D721Med (cell line): ENCODE measurements around the gene OR2A5.

ENCODE experiments used
- DNase-seq: peaks from one replicate; pipeline ENCODE4 v3.0.0; 2011; ENCODE audit warnings: low spot score; ENCODE audit not compliant: insufficient read length
- FAIRE-seq: peaks from 2 replicates; lab custom pipeline; 2011; peaks lifted over from hg19 to GRCh38; lab: Jason Lieb, UNC
- TF ChIP-seq, protein P1 (sequence below): IDR thresholded peaks from 2 replicates; pipeline ENCODE4 v1.5.1; 2012; ENCODE audit warnings: mild to moderate bottlenecking, control low read depth; ENCODE audit not compliant: insufficient read depth; ENCODE audit errors: missing control alignments

OR2A5 gene

DNA sequence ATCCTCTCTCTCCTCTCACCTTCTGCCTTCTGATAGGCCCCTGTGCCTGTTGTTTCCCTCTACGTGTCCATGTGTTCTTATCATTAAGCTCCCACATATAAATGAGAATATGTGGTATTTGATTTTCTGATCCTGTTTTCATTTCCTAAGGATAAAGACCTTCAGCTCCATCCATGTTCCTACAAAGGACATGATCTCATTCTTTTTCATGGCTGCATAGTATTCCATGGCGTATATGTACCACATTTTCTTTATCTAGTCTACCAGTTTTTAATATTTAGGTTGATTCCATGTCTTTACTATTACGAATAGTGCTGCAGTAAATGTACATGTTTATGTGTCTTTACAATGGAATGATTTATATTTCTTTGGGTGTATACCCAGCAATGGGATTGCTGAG, 41.9 kb downstream of the OR2A5 start:
- DNase-seq (no peak), FAIRE-seq (no peak)
- TF ChIP-seq, protein P1, sequence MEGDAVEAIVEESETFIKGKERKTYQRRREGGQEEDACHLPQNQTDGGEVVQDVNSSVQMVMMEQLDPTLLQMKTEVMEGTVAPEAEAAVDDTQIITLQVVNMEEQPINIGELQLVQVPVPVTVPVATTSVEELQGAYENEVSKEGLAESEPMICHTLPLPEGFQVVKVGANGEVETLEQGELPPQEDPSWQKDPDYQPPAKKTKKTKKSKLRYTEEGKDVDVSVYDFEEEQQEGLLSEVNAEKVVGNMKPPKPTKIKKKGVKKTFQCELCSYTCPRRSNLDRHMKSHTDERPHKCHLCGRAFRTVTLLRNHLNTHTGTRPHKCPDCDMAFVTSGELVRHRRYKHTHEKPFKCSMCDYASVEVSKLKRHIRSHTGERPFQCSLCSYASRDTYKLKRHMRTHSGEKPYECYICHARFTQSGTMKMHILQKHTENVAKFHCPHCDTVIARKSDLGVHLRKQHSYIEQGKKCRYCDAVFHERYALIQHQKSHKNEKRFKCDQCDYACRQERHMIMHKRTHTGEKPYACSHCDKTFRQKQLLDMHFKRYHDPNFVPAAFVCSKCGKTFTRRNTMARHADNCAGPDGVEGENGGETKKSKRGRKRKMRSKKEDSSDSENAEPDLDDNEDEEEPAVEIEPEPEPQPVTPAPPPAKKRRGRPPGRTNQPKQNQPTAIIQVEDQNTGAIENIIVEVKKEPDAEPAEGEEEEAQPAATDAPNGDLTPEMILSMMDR, result no peak

DNA sequence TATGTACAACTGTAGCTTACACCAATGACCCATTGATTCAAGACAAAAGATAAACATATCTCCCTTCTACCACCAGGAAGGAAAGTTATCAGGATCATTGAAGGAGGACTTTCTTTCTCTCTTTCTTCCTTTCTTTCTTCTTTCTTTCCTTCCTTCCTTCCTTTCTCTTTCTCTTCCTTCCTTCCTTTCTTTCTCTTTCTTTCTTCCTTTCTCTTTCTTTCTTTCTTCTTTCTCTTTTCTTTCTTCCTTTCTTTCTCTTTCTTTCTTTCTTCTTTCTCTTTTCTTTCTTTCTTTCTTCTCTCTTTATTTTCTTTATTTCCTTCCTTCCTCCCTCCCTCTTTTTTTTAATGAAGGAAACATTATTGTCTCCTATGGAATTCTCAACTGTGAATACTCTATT, 50.0 kb downstream of the OR2A5 start:
- TF ChIP-seq, protein P1, result no peak
- FAIRE-seq (no peak), DNase-seq (no peak)

DNA sequence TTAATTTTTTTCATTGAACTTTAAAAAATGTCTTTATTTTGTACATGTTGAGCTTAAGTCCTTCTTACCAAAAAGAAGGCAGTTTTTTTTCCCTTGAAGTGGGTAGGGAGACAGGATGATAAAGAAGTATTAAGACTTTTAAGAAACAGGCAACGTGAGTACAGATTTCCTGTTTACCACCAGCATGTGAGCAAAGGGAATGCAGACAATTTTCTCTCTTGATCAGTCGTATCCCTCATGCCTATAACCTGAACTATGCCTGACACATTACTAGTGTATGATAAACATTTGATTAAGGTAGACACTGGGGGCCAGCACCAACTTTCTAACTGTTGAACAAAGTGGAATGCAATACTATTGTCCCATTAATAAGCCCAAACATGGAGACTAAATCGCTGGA, 51.9 kb downstream of the OR2A5 start:
- DNase-seq (no peak), FAIRE-seq (no peak)
- TF ChIP-seq, protein P1, result no peak

DNA sequence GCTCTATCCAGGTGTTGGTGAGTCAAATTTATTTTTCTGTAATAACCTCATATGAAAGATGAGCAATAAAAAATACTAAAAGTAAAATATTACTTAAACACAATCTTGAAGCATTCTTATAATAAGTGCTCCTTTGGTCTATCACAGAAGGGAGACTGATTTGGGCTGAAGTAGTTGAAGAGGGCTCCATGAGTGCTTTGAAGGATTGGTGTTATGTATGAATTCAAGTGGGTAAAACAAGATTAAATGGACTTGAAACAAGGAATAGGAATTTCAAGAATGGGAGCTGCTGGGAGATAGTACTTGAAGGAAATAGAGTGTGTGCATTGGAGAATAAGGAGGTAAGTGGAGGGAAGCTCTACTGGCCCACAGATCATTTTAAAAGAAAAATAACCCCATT, 53.3 kb downstream of the OR2A5 start:
- no peak for FAIRE-seq
- no peak for DNase-seq
- TF ChIP-seq, protein P1, result no peak

DNA sequence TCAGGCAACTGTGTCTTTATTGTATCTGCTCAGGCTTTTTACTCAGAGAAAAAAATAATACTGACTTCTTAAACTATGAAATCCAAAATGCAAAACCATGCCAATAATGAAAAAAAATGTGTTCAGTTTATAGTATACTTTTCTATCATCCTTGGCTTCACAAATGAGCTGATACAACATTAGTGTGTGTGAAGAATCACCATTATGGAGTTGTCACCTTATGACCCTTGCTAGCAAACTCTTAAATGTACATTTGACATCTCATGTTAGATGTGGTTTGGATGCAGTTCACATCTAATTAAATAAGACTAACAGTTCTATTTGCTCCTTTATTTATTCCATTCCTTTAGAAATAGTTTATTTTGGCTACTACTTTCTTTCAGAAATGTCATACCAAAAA, 56.5 kb downstream of the OR2A5 start:
- FAIRE-seq (no peak), DNase-seq (no peak)
- TF ChIP-seq, protein P1, result no peak
